A549 (cell line): ENCODE measurements around the gene PUS1.

Experiments used
- CEBPB ChIP-seq, 2 experiments: fragments of >200 bp in 1 of 2; sonication (Bioruptor Twin) in 1 of 2; formaldehyde crosslinking in 1 of 2; IDR thresholded peaks; 2 replicates each; pipeline ENCODE4 v1.6.1; 2012 to 2016
- HEYL ChIP-seq: fragments of 250-450 bp; sonication (Bioruptor Pico); IDR thresholded peaks from 2 replicates; pipeline ENCODE4 v1.8.0; 2021; ENCODE audit warnings: mild to moderate bottlenecking, moderate library complexity
- MAFK ChIP-seq: fragments of 450-650 bp; IDR thresholded peaks from 2 replicates; pipeline ENCODE4 v1.6.1; 2014; ENCODE audit not compliant: partially characterized antibody

DNA sequence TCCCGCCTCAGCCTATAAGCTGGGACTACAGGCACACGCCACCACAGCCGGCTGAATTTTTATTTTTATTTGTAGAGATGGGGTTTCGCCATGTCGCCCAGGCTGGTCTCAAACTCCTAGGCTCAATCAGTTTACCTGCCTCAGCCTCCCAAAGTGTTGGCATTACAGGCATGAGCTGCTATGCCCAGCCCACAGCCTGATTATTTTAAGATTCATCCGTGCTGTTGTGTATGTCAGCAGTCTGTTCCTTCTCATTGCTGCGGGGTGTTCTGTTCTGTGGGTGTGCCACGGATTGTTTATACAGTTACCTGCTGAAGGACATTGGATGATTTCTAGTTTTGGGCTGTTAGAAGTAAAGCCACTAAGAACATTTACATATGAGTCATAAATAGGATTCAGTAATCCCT, 11.1 kb downstream of the PUS1 start:
- TF ChIP-seq MAFK (no peak), HEYL (no peak), CEBPB (IDR thresholded peaks at IDR 0.05) (no peak)
